ENCODE results near the gene NANOS2.

The NANOS2 gene

GRCh38 chr19:45913874-45914830 lies at the start of gene NANOS2:
NANOS2 (minus strand) TSS chr19:45914778; CDS start chr19:45914693, 85 bp downstream.
- DNase-seq (ENCODE audit: low spot score) = no peak

- DNase-seq (ENCODE audit: low spot score) = no peak
Measured at GRCh38 chr19:45962021-45962420, 47.4 kb upstream of the NANOS2 start.

DNA sequence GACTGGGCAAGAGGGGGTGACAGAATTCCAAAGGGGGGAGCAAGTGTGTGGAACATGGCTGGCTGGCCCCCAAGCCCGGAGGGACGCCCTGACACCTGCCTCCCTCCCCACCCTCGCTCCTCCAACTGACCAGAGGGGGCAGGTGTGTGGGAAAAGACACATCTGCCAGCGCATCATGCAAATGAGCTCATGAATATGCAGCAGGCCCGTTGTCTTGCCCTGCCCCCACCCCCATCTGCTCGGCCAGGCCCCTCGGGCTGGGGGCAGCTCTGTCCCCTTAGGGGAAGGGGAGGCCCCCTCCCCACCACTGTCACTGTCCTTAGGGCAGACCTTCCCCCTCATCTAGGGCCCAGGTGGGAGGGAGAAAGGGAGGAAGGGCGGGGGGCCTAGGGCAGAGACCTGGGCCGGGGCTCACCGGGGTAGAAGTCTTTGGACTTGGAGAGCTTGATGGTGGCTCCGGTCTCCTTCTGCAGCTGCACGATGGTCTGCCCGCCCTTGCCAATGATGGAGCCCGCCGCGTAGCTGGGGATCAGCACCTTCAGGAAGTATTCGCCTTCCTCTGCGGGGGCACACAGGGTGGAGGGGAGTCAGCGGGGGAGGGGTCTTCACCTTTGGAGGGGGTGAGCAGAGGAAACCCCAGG lies 46.1 kb upstream of the NANOS2 start:
- DNase-seq (ENCODE audit: low spot score) = no peak

DNA sequence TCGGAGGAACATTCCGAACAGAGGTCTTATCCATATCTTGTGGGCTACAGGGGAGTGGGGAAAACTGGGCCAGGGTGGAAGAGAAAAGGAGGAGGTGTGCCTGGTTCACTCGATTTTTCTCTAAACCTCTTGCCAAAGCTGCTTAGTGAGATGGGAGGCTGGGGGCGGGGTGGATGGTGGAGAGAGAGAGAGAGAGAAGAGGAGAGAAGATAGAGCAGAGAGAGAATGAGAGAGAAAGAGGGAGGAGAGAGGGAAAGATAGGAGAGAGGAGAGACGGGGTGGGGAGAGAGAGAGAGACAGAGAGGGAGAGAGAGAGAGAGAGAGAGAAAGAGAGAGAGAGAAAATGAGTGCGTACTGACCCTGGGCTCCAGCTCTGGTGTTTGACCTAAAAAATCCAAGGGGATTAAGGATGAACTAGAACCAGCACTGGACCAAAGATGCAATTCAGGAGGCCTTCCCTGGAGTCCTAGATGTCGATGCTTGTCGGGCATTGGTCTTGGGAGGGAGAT lies 45.0 kb upstream of the NANOS2 start:
- no peak for DNase-seq (ENCODE audit: low spot score)

DNA sequence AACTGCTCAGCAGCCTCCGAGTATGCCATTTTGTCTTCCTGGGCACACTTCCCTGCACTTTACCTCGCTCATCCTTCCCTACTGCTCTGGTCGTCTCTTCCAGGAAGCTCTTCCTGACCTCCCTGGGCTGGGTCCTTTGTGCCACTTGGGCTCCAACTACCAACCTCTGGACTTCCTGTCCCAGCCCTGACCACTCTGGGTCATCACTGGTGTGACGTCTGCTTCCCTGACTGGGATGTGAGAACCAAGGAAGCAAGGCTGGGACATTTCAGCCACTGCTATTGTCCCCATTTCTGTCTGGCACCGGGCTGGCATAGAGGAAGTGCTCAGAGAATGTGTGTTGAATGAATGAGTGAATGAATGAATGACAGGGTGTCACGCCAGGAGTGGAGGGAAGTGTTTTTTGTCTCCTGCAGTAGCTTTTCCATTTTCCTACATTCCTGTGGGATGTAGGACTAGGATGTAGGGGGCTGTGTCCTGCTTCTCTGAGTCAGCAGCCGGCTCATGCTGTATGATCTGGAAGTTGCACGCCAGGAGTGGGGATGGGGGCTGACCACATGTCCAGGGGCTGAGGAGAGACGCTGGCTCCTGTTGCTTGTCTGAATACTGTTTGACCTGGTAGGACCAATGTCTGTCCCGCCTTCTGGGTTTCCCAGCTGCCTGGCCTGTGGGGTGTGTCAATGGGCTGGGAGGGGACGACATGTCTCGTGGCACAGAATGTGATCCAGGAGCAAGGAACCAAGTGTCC lies 44.4 kb upstream of the NANOS2 start:
- DNase-seq (ENCODE audit: low spot score) = no peak

DNA sequence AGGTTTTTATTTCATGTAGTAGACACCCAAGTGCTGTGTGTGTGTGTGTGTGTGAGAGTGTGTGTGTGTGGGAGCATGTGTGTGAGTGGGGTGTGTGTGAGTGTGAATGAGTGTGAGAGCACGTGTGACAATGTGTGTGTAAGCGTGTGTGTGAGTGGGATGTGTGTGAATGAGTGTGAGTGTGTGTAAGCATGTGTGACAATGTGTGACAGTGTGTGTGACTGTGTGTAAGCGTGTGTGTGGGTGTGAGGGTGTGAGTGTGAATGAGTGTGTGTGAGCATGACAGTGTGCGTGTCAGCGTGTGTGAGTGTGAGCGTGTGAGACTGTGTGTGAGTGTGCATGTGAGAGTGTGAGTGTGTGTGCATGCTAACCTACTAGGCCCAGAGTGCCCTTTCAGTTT lies 43.7 kb upstream of the NANOS2 start:
- no peak for DNase-seq (ENCODE audit: low spot score)

DNA sequence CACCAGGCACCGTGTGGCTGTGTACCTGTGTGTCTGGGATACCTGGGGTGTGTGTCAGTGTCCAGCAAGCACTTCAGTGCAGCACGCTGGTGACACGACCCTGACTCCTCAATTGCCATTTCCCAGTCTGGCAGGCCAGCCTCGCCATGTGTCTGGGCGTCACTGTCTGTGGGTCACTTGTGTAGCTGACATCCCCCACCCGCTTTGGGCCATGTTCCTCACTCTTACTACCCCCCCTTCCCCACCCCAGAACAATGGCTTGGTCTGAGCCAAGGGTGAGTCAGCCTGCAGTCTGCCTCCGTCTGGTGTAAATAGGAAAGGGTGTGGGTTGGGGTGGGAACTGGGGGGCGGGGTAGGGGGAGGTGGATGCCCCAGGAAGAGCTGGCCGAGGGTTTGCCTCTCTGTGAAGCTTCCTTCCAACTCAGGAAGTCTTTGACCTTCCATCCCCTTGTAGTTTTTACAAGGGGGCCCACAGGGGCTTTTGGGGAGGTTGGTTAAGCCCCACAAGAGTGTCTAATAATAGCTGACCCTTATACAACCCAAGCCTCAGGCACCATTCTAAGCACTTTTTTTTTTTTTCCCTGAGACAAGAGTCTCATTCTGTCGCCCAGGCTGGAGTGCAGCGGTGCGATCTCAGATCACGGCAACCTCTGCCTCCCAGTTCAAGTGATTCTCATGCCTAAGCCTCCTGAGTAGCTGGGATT lies 41.5 kb upstream of the NANOS2 start:
- no peak for DNase-seq (ENCODE audit: low spot score)

DNA sequence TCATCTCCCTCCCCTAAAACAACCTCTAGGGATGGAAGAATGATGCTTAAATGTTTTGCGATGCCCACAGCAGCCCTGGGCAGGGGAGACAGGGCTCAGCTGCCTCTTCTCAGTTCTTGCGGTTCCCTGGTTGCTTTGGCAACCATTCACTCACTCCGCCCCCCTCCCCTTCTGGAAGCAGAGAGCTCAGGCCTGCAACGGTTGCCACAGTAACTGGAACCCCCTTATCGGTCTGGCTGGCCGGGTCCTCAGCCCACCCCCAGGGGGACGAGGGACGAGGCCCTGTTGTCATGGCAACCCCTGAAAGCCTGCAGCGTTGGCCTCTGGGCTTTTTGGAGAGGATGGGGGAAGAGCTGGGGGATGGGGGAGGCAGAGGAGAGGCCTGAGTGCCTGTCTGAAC lies 39.6 kb upstream of the NANOS2 start:
- no peak for DNase-seq (ENCODE audit: low spot score)

DNA sequence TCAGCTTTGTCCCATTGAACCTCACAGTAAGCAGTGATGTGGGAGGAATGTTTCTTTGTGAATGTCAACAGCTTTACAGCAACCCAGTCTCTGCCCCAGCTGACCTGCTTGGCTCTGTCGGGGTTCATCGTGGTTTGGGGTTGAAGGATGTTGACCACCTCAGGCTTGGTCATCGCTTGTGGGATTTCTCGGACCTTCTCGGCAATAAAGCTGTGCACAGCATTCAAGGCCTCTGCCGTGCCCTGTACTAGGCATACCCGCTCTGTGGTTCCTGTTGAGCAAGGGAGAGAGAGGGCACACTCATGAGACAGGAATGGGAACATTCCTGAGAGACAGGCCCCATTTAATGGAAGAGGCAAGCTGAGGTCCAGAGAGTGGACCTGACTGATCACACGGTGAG lies 39.1 kb upstream of the NANOS2 start:
- DNase-seq (ENCODE audit: low spot score) = no peak

DNA sequence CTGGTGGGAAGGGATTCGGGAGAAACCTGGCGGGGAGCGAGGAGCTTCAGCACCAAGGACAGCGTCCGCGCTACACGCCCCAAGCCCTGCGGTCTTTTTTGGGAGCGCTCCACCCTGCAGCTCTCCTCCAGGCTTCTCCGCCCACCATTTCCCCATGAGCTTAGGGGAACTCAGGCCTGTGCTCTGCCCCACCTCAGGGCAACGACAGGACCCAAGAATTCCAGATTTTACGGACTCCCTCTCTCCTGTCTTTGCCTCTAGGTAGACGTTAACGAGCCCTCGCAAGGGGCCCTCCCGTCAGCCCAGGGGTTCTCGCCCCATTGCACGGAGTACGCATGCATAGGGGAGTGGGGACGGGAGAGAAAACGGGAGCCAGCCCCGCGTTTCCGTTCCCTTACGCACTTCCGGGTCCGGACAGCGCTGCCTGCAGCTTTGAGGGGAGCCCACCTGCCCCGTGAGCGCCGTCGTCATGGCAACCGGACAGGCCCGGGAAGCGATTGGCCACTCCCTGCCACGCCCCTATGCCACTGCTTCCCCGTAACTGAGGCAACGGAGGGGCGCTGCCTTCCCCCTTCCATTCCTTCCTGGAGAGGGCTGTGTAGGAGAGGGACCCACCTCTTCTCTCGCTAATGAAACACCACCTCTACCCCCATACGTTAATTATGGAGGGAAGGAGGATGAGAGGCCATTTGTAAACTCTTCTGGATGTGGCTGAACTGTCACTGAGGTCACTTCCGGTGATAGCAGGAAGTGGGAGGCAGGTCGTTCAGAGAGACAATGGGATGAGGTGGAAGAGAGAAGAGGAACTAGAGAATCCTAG lies 38.3 kb upstream of the NANOS2 start:
- peak; percentile 78 for DNase-seq (ENCODE audit: low spot score)

DNA sequence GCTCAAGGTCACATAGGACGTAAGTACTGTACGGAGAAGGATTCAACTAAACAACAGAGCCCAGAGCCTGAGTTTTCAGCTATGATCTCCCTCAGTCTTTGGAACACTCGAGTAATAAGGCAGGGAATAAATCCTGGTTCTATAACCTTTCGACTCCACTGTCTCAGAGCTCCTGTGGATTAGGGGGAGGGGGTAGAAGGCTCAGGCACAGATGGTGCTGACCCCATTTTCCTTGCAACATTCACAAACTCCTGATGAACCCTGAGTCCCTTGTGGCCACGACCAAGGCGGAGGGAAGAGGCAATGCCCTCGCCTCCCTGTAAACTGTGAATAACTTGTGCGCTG lies 37.7 kb upstream of the NANOS2 start:
- no peak for DNase-seq (ENCODE audit: low spot score)

DNA sequence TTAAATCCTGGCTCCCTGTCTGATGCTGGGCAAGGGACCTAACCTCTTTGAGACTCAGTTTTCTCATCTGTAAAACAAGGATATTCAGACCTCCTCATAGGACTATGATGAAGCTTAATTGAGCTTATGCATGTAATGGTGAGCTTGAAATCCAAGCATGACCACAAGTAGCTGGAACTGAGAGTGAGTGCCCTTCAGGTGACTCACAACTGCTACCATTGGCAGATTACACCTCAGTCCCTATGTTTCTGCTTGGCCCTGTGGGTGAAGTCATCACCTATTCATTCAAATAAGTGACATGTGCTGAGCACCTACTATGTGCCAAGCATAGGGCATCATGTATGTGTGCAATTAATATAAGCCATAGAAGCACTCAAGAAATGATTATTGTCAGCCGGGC lies 33.3 kb upstream of the NANOS2 start:
- no peak for DNase-seq (ENCODE audit: low spot score)

DNA sequence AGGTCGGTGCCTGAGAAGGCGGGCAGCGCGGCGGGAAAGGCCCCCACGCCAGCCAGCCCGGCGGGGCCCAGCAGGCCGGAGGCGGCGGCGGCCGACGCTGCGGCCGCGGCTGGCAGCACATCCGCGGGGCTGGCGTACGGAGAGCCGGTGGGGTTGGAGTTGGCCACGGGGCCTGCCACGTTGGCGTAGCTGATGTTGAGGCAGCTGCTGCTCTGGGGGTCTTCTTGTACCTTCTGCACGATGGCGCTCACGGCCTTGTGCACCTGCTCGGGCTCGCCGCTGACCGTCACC lies 25.9 kb upstream of the NANOS2 start:
- DNase-seq (ENCODE audit: low spot score) = no peak

- DNase-seq (ENCODE audit: low spot score) = no peak
Measured at GRCh38 chr19:45939792-45940514, 25.4 kb upstream of the NANOS2 start.

GRCh38 chr19:45938733-45939319 lies 24.2 kb upstream of the NANOS2 start:
- no peak for DNase-seq (ENCODE audit: low spot score)

GRCh38 chr19:45935267-45935666 lies 20.7 kb upstream of the NANOS2 start:
- DNase-seq (ENCODE audit: low spot score) = no peak

DNA sequence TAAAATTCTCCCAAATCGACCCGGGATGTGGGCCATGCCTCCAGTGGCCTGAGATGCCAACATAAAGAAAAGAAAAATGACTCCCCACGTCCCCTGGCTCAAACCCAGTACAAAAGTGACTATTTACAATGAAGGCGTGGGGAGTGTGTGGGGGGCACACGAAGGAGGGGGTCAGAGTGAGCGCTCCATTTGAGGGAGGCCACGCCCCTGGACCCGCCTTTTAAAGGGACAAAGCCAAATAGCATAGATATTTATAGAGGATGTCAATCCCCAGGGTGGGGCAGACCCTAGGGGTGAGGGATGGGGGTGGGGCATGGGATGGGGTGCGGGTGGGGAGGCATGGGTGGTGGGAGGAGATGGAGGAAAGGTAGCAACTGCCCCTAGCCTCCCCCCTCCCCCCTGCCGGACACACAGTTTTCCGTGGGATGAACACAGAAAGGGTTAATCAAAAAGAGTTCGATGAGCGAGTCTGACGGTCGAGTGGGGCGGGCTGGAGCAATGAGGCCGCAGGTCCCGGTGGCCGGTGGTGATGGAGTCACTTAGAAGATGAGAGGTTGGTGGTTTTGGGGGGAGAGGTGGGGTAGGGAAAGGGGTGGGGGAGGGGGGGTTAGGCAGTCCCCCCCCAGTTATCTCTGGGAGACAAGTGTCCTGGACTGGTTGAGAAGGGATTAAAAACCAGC lies 20.1 kb upstream of the NANOS2 start:
- DNase-seq (ENCODE audit: low spot score) = no peak

GRCh38 chr19:45933759-45934158 lies 19.2 kb upstream of the NANOS2 start:
- no peak for DNase-seq (ENCODE audit: low spot score)

DNA sequence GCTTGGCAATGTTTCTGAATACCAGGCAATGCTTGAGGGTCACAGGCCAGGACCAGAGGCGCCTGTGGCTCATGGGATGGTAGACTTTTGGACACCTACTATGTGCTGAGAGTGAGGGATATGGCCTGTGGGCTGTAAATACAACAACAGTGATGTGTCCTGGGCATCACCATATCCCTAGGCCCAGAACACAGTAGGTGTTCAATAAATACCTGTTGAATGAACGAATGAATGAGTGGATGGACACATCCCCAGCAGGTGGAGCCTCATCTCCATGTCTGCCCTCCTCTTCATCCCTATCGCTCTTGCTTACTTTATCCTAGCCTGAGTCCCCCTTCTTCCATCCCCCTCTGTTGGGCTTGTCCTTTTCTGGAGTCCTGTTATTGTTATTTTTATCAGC lies 16.5 kb upstream of the NANOS2 start:
- no peak for DNase-seq (ENCODE audit: low spot score)

DNA sequence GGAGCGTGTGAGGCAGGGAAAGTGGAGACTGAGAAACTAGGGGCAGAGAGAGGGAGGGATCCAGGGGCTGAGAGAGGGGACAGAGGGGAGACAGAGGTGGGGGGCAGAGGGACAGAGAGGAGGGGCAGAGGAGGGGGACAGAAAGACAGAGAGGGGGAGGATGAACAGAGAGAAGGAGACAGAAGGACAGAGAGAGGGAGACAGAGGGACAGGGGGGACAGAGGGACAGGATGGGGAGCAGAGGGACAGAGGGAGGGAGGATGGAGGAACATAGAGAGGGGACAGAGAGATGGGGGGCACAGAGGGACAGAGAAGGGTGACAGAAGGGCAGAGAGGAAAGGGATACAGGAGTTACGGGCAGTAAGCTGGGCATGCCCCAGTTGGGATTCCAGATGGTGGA lies 14.7 kb upstream of the NANOS2 start:
- DNase-seq (ENCODE audit: low spot score) = no peak
